Measurements from ENCODE around the gene HDAC4. TPM values are rescaled to one million over a fixed set of nuclear protein-coding genes. Genes with fewer than 3 reads are reported as not detected.

Gene HDAC4
- polyA plus RNA-seq, 2 of the 4 experiments (the other 2 are of a cell fraction) = 8.6 to 10.4 TPM

DNA sequence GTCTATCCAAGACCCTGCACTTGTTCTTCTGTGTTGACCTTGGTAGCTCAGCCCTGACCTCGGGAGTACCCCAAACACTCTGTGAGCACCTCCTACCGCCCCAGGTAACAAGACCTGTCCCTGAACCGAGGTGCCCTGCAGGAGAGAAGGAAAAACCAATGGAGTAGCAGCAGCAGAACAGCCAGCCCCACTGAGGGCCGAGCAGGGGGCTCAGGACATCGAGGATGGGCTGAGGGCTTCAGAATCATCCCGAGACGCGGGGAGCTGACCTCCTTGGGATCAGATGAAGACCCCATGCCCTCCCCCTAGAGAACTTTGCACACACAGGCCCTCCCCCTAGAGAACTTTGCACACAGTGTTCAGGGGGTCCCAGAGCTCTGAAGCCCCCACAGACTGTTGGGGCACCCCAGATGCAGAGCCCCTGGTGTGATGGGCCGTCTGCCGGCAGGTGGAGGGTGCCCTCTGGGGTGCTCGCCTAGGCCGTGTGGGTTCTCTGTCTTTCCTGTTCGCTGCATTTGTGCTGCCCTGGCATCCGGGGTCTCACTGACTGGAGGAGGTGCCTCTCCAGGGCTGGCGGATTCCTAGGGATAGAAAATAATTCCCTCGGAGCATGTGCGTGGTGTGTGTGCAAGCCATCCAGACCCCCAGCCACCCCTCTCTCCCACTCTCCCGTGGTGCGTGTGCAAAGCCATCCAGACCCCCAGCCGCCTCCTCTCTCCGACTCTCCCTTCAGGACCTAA, 363.8 kb downstream of the HDAC4 start:
- WGBS (ENCODE audit: missing lambda C conversion rate) = 81% methylated on average over 18 of the region's 21 CpGs
- ChIA-PET POLR2A (no interaction called here), CTCF (interaction anchor here (0.6 to 1.6 kb wide), 7 partner anchors 9 to 955 kb away, joined by 3 to 6 read pairs (median 3); no protein-coding TSS in a partner anchor)
- no peak overlapping the region for H3K4me3 ChIP-seq
- H3K9me3 ChIP-seq = no peaks in the 10 kb centered on the region
- no peak overlapping the region for H3K4me2 ChIP-seq
- TF ChIP-seq, protein P1, sequence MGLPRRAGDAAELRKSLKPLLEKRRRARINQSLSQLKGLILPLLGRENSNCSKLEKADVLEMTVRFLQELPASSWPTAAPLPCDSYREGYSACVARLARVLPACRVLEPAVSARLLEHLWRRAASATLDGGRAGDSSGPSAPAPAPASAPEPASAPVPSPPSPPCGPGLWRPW (IDR thresholded peaks at IDR 0.05) = no peak
- TF ChIP-seq HOXB5 (CRISPR knock-in tag; IDR thresholded peaks at IDR 0.05) = no peak
- TF ChIP-seq HOXA7 (CRISPR knock-in tag; IDR thresholded peaks at IDR 0.05) = no peak
- no peak for TF ChIP-seq PBX3 (IDR thresholded peaks at IDR 0.05)
- TF ChIP-seq NPAS2 (CRISPR knock-in tag; IDR thresholded peaks at IDR 0.05; ENCODE audit: borderline replicate concordance) = no peak
- no peak for TF ChIP-seq CTCF (IDR thresholded peaks at IDR 0.05)
- no peak for TF ChIP-seq FOSB (CRISPR knock-in tag; IDR thresholded peaks at IDR 0.05)
- no peak for TF ChIP-seq ZSCAN20 (CRISPR knock-in tag; IDR thresholded peaks at IDR 0.05)
- no peak for TF ChIP-seq ATOH8 (CRISPR knock-in tag; IDR thresholded peaks at IDR 0.05; ENCODE audit: low read depth)
- TF ChIP-seq POLR2AphosphoS2 (conservative IDR thresholded peaks at IDR 0.05; ENCODE audit: low read length) = no peak
- TF ChIP-seq RARB (CRISPR knock-in tag; IDR thresholded peaks at IDR 0.05) = no peak
- TF ChIP-seq NR3C1 (IDR thresholded peaks at IDR 0.05) = no peak
- no peak for TF ChIP-seq TP53 (CRISPR knock-in tag; IDR thresholded peaks at IDR 0.05)
- TF ChIP-seq MAZ (IDR thresholded peaks at IDR 0.05; ENCODE audit: borderline replicate concordance, low read depth, low read length) = no peak
- TF ChIP-seq REST (IDR thresholded peaks at IDR 0.05) = no peak
- TF ChIP-seq PHF8 (IDR thresholded peaks at IDR 0.05; ENCODE audit: borderline replicate concordance, low read depth) = no peak
- TF ChIP-seq CHD4 (IDR thresholded peaks at IDR 0.05; ENCODE audit: borderline replicate concordance) = no peak
- TF ChIP-seq HOXB13 (CRISPR knock-in tag; IDR thresholded peaks at IDR 0.05; ENCODE audit: low read depth) = no peak
- TF ChIP-seq MYC (IDR thresholded peaks at IDR 0.05; ENCODE audit: borderline replicate concordance, low read length) = no peak
- no peak for TF ChIP-seq FOSL2 (IDR thresholded peaks at IDR 0.05)
- no peak for TF ChIP-seq FOSL2 (CRISPR knock-in tag; IDR thresholded peaks at IDR 0.05)
- 0 out of 3 replicates have a peak, but pooled peaks cover 3% of the 10 kb centered on the region for H3K4me1 ChIP-seq
- DNase-seq (ENCODE audit: low read depth in 1 of 2, low spot score in 1 of 2) (no peak), ATAC-seq (no peak), FAIRE-seq (no peak)
- no peak overlapping the region for H3K27ac ChIP-seq

Data from A549 (cell line).